Heart left ventricle (tissue), 16 donors: ENCODE results near the gene ID3. TPM values are rescaled to one million over a fixed set of nuclear protein-coding genes. Genes with fewer than 3 reads are reported as not detected.

ENCODE experiments used
- ATAC-seq, 4 donors: fragments of 200-7000 bp; cut with Tn5 transposase; one replicate each; pipeline ENCODE4 v1.9.1; 2020 to 2022; ENCODE audit warnings: moderate library complexity in 4 of 4, mild to moderate bottlenecking in 3 of 4, moderate number of reproducible peaks in 1 of 4
- DNase-seq, 5 donors: peaks; one replicate each; pipeline ENCODE4 v3.0.0-alpha.2; 2020
- H3K27ac ChIP-seq, 12 donors: fragments of 200-600 bp; sonication (generic) in 4 of 12; one replicate each; pipeline versions ENCODE4 v1.5.0 to v1.8.0; 2016 to 2022; ENCODE audit warnings: mild to moderate bottlenecking in 2 of 12
- H3K27me3 ChIP-seq, 9 donors: fragments of 200-600 bp; sonication (generic) in 2 of 9; one replicate each; pipeline versions ENCODE4 v1.5.1 to v1.8.0; 2016 to 2022; ENCODE audit warnings: mild to moderate bottlenecking in 3 of 9
- H3K36me3 ChIP-seq, 9 donors: fragments of 200-600 bp; sonication (generic) in 2 of 9; one replicate each; pipeline versions ENCODE4 v1.5.0 to v1.8.0; 2018 to 2022; ENCODE audit warnings: mild to moderate bottlenecking in 2 of 9
- H3K4me1 ChIP-seq, 12 donors: fragments of 200-600 bp; sonication (generic) in 4 of 12; one replicate each; pipeline versions ENCODE4 v1.5.0 to v1.8.0; 2016 to 2022; ENCODE audit warnings: mild to moderate bottlenecking in 3 of 12
- H3K4me3 ChIP-seq, 12 donors: fragments of 200-600 bp; sonication (generic) in 4 of 12; one replicate each; pipeline versions ENCODE4 v1.5.0 to v1.8.0; 2017 to 2022; ENCODE audit warnings: mild to moderate bottlenecking in 9 of 12, moderate library complexity in 4 of 12
- H3K9me3 ChIP-seq, 12 donors: fragments of 200-600 bp; sonication (generic) in 4 of 12; one replicate each; pipeline versions ENCODE4 v1.5.0 to v1.8.0; 2016 to 2022; ENCODE audit warnings: mild to moderate bottlenecking in 1 of 12
- CTCF ChIP-seq, 12 donors: fragments of 200-600 bp; sonication (generic) in 4 of 12; IDR thresholded peaks; one replicate each; pipeline versions ENCODE4 v1.5.0 to v1.8.0; 2018 to 2022; ENCODE audit warnings: antibody characterized with exemption in 12 of 12, mild to moderate bottlenecking in 5 of 12
- POLR2A ChIP-seq, 2 donors: fragments of 450-650 bp; IDR thresholded peaks; one replicate each; pipeline ENCODE4 v1.6.1; 2017; ENCODE audit warnings: antibody characterized with exemption in 2 of 2, mild to moderate bottlenecking in 2 of 2, moderate library complexity in 2 of 2
- WGBS, 4 donors: extraction: QIAGEN DNeasy Blood & Tissue Kit in 2 of 4; methylation state at CpG; one replicate each; pipeline versions ENCODE4 v1.1.5 to v1.1.7; 2013 to 2018; 5-methylcytosine and 5-hydroxymethylcytosine counted together
- intact Hi-C, 10 donors: fragments of 100-400 bp; cut with DNase I; formaldehyde crosslinking; loops; one replicate each; pipeline versions ENCODE4 v1.11.1 to v1.14.2; 2022
- polyA plus RNA-seq, 2 donors: library from polyadenylated mRNA; stranded (reverse); fragments of 200-250 nt; gene quantifications; one replicate each; pipeline ENCODE4 v1.2.3, GENCODE V29; 2013
- total RNA-seq, 9 donors: library from RNA; depleted of rRNA in 2 of 9; stranded (reverse); fragments of >200 nt in 2 of 9; fragmentation: NEBNext Ultra II Directional in 3 of 9; extraction: Animal tissue kit (Norgen Biotek cat#: 25700) in 3 of 9; gene quantifications; one replicate each; pipeline versions ENCODE4 v1.1.0 to v1.2.4, GENCODE V29; 2016 to 2023
- donor health status: ischemic (EF 13 %, LVEDD 7.1; RV severe dilation, severe dysfunction).
- donor health status: healthy with polysubstance abuse.
- donor health status: DM: no; HTN: yes; CAD: no.
- donor health status: DM: no; HTN: no; CAD: no.
- donor health status: ischemic (EF 25% LVEDD 6.9; RV normal size, moderate dysfunction).
- donor health status: ischemic (EF 25% LVEDD 5.7; RV mildly dilated, moderate dysfunction).
- donor health status: healthy.
- donor health status: DM: yes; HTN: yes; CAD: no.
- donor health status: ischemic (EF 35%, LVEDD 5.7; RV mildly dilated, moderate dysfunction).
- donor health status: nonischemic (EF 11% LVEDD 7.7; RV severe dilation, severe dysfunction).
- donor health status: DM: yes; HTN: yes; CAD: no.
- donor health status: PGD.
- donor health status: ischemic (EF 29% LVEDD 5.4; RV normal size, mild dysfunction).
- donor health status: nonischemic (EF 23%, LVEDD 6.1; RV moderate dilation, normal function).

ID3 gene
- total and polyA plus RNA-seq, 11 donors = 55.3 to 185 (median 91.0) TPM

GRCh38 chr1:23524716-23525401 is 34.4 kb downstream of the ID3 start:
- intact Hi-C loops = no loop called here
- DNase-seq (peak in 2 of 5 donors; percentile 15 to 28), ATAC-seq (no peak)
- Histone ChIP-seq H3K4me3 (no peak overlapping the region), H3K27ac (peak overlapping the region in 1 of 12 donors; percentile 70), H3K4me1 (peaks cover 0 to 71% (median 6%) of the 10 kb centered on the region in 12 donors), H3K36me3 (no peaks in the 10 kb centered on the region), H3K9me3 (no peaks in the 10 kb centered on the region), H3K27me3 (peaks cover 0 to 6% (median 0%) of the 10 kb centered on the region in 9 donors)
- WGBS, 4 donors = 48 to 59% (median 53%) methylated on average over 7 to 9 of the region's 9 CpGs
- TF ChIP-seq POLR2A (IDR thresholded peaks at IDR 0.05) = no peak
- TF ChIP-seq CTCF (IDR thresholded peaks at IDR 0.05) = no peak

- no peaks in the 10 kb centered on the region for H3K9me3 ChIP-seq
- no peak overlapping the region for H3K4me3 ChIP-seq
- H3K27me3 ChIP-seq = peaks cover 0 to under 1% (median 0%) of the 10 kb centered on the region in 9 donors
- intact Hi-C loops = no loop called here
- no peak for TF ChIP-seq POLR2A (IDR thresholded peaks at IDR 0.05)
- TF ChIP-seq CTCF (IDR thresholded peaks at IDR 0.05) = no peak
- DNase-seq (no peak), ATAC-seq (no peak)
- peak overlapping the region in 1 of 12 donors; percentile 70 for H3K27ac ChIP-seq
- H3K4me1 ChIP-seq = peaks cover 0 to 64% (median 6%) of the 10 kb centered on the region in 12 donors
- WGBS, 4 donors = 79 to 88% (median 84%) methylated on average over 3 of the region's 3 CpGs
- no peaks in the 10 kb centered on the region for H3K36me3 ChIP-seq
These were observed 35.1 kb downstream of the ID3 start for GRCh38 chr1:23524163-23524562.

- Histone ChIP-seq H3K4me1 (peaks cover 0 to 47% (median 0%) of the 10 kb centered on the region in 12 donors), H3K27me3 (no peaks in the 10 kb centered on the region), H3K36me3 (peaks cover 0 to 6% (median 0%) of the 10 kb centered on the region in 9 donors), H3K9me3 (no peaks in the 10 kb centered on the region), H3K27ac (peak overlapping the region in 1 of 12 donors; percentile 20), H3K4me3 (no peak overlapping the region)
- no peak for DNase-seq
- WGBS, 4 donors = 89 to 91% (median 90%) methylated on average over 7 of the region's 7 CpGs
- TF ChIP-seq POLR2A (IDR thresholded peaks at IDR 0.05) (no peak), CTCF (IDR thresholded peaks at IDR 0.05) (no peak)
- intact Hi-C loops = no loop called here
- ATAC-seq = no peak
These were observed 36.9 kb downstream of the ID3 start for GRCh38 chr1:23522244-23522982.

GRCh38 chr1:23521588-23521987 is 37.7 kb downstream of the ID3 start:
- H3K4me3 ChIP-seq = no peak overlapping the region
- H3K4me1 ChIP-seq = peaks cover 0 to 40% (median 0%) of the 10 kb centered on the region in 12 donors
- DNase-seq (peak in 1 of 5 donors; percentile 18), ATAC-seq (no peak)
- intact Hi-C loops = no loop called here
- no peaks in the 10 kb centered on the region for H3K27me3 ChIP-seq
- 95 to 97% (median 96%) methylated on average over 13 to 16 of the region's 16 CpGs for WGBS, 4 donors
- H3K9me3 ChIP-seq = no peaks in the 10 kb centered on the region
- no peak overlapping the region for H3K27ac ChIP-seq
- TF ChIP-seq CTCF (IDR thresholded peaks at IDR 0.05) (no peak), POLR2A (IDR thresholded peaks at IDR 0.05) (no peak)
- peaks cover 0 to 6% (median 0%) of the 10 kb centered on the region in 9 donors for H3K36me3 ChIP-seq
